Epithelial cell of proximal tubule (primary cell): Measurements from ENCODE around the gene SPATS2L. TPM values are rescaled to one million over a fixed set of nuclear protein-coding genes. Genes with fewer than 3 reads are reported as not detected.

Source experiments
- DNase-seq: peaks from one replicate; pipeline ENCODE4 v3.0.0-alpha.2; 2011; ENCODE audit warnings: low read depth
- H3K4me3 ChIP-seq: 2 replicates; pipeline ENCODE4 v1.5.1; 2011; ENCODE audit warnings: low read depth, mild to moderate bottlenecking, low read length
- total RNA-seq: library from RNA; depleted of rRNA; stranded (reverse); fragments of >200 nt; gene quantifications from 2 replicates; pipeline ENCODE4 v1.2.3, GENCODE V29; 2015
- TF ChIP-seq, protein P1 (sequence below): conservative IDR thresholded peaks from 2 replicates; pipeline ENCODE4 v1.5.1; 2012; ENCODE audit warnings: low read depth, mild to moderate bottlenecking, low read length

Gene SPATS2L
- total RNA-seq, 1 donor from 2014 or later = 93.9 TPM

DNA sequence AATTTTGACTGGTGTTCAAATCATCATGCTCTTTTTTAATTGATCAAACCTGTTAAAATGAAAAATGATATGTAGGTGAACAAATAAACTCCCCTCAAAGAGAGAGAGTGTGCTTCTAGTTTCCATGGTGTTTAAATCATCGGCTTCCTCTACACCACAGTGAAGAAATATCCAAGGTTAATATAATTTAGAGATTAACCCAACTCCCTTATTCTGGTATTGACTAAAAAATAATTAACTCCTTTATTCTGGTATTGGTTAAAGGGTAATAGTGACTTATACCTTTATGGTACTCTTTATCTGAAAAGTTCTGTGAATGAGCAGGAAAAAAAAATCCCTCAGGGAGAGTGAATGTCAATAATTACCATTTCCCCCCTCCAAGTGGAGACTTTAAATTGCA lies 93.1 kb downstream of the SPATS2L start:
- DNase-seq = peak; percentile 61
- H3K4me3 ChIP-seq = no peak overlapping the region
- TF ChIP-seq, protein P1, sequence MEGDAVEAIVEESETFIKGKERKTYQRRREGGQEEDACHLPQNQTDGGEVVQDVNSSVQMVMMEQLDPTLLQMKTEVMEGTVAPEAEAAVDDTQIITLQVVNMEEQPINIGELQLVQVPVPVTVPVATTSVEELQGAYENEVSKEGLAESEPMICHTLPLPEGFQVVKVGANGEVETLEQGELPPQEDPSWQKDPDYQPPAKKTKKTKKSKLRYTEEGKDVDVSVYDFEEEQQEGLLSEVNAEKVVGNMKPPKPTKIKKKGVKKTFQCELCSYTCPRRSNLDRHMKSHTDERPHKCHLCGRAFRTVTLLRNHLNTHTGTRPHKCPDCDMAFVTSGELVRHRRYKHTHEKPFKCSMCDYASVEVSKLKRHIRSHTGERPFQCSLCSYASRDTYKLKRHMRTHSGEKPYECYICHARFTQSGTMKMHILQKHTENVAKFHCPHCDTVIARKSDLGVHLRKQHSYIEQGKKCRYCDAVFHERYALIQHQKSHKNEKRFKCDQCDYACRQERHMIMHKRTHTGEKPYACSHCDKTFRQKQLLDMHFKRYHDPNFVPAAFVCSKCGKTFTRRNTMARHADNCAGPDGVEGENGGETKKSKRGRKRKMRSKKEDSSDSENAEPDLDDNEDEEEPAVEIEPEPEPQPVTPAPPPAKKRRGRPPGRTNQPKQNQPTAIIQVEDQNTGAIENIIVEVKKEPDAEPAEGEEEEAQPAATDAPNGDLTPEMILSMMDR = no peak

DNA sequence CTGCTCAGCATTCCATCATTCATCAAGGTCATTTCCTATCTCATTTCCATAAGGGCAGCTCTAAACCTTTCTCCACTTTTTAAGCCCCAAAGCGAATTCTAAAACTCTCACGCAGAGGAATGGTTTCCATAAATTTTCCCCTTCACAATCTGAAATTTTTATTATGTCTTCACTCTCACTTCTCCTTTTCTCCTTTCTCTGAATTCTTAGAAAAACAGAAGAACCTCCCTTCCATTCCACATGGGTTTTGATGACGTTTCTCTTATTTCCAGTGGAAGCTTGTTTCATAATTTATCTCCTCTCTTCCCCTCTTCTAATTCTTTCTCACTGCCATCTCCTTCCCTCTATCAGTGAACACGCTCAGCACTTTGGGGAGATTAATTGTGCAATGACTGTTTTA lies 97.3 kb downstream of the SPATS2L start:
- DNase-seq = no peak
- TF ChIP-seq, protein P1 = no peak
- no peak overlapping the region for H3K4me3 ChIP-seq

DNA sequence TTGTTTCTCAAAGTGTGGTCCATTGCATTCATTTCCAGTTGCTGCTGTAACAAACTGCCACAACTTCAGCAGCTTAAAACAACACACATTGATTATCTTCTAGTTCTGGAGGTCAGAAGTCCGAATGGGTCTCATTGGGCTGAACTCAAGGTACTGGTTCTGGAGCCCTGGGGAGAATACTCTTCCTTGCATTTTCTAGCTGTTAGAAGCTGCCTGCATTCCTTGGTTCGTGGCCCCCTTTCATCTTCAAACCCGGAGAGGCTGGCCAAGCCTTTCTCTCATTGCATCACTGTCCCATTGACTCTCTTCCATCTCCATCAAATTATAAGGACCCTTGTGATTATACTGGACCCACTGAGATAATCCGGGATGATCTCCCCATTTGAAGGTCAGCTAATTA lies 98.1 kb downstream of the SPATS2L start:
- no peak for DNase-seq
- no peak overlapping the region for H3K4me3 ChIP-seq
- TF ChIP-seq, protein P1 = no peak

DNA sequence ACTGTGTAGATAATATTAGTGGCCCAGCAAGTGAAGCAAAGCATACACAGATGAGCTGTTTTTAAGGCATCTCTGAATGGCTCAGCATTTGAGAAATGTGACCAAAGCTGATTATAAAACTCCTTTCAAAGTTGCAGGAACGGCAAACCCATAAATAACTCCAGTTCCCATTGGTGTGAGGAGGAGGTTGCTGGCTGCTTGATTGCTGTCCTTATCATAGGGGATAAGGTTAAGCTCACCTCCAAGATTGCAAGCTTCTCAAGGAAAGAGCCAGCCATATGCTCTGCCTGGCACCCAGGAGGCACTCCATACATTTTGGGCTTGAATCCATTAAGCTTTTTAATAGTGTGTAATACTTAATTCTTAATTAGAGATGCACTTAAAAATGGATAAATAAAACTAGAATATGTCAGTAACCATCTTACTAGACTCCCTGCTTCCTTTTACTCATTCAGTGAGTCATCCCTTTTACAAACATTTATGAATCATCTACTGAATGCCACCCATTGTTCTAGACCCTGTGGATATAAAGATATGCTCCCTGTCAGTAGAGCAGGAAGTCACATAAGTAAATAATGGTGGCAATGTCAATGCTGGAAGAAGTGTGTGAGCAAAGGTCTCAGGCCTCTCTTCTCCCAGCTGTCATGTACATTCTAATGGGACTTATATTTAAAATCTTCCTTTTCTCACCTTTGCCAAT lies 99.3 kb downstream of the SPATS2L start:
- TF ChIP-seq, protein P1 = no peak
- no peak overlapping the region for H3K4me3 ChIP-seq
- DNase-seq = peak; percentile 82

DNA sequence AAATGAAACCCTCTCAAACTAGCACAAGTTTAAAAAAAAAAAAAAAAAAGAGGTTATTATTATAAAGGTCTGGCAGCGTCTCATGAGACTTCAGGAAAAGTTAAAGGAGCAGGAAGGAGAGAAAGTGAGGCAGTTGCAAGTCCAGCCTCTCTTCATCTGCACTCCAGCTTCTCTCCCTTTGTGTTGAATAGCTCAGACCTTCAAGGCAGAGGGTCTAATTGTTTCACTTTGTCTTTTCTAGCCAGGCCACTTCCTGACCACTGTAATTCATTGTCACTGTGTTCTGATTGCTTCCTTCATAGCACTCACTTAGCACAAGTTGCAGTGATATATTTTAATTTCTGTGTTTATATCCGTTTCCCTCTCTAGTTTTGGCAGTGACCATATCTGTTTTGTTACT lies 99.9 kb downstream of the SPATS2L start:
- DNase-seq = no peak
- TF ChIP-seq, protein P1 = no peak
- H3K4me3 ChIP-seq = no peak overlapping the region

DNA sequence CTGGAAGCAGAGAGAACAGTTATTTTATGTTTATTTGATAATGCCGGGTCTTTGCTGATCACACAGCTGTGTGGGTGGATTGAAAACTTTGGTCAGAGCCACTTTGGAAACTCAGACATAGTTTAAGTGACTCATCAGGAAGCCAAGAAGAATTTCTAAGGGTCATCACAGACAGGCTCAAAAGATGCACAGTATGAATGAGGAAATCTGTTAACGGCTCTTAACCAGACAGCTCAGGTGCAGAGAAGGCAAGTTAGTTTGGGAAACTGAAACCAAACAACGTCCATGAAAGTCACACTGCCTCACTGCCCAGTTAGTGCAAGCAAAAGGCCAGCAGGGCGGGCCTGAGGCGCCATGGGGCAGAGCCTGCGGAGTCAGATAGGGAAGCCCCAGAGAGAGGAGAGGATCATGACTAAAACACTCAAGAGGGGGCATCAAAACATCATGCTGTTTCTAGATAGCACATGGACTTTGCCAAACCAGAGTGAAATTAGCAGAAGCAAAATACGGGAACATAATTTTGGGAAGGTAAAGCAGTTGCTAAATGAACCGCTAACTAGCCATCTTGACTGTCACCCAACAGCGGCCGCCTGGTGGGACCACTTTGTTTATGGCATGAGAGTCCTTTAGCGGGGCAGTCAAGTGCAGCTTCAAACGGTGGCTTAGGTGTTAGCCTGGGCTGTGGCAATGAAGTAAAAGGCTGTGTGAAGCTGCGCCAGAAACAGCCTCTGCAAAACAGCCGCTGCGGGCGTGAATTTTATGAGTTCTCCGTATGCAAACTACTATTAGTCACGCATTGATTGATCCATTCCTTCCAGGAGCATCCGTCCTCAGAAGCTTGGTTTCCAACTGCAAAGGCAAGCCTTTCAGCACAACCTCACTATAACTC lies 102.2 kb downstream of the SPATS2L start:
- peak; percentile 91 for DNase-seq
- TF ChIP-seq, protein P1 = no peak

DNA sequence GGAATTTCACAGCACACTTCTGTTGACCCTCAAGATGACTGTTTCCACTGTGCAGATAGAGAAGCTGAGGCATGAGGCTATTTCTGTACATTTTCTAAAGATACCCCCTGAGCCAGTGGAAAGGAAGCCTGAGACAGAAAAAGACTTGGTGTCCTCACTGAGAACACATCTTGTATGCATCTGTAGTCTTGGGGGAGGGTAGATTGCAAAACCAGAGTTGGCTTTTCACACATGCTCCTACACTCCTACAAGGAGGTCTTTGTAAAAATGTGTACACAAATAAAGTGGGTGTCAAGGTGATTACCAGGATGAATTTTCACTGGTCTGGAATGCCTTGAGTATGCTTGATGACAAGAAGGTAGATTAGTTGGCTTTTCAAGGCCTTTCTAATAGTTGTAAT lies 105.3 kb downstream of the SPATS2L start:
- DNase-seq = no peak
- no peak overlapping the region for H3K4me3 ChIP-seq

More for the DNA sequence above, 102.2 kb downstream of the SPATS2L start:
- peak overlapping the region; percentile 23 for H3K4me3 ChIP-seq

More for the DNA sequence above, 105.3 kb downstream of the SPATS2L start:
- TF ChIP-seq, protein P1 = no peak
